MM.1S (cell line): ENCODE results near the gene NFATC3.
A peak's percentile ranks its signal among the peaks of the same experiment; 100 is the strongest.

ENCODE experiments used
- DNase-seq: peaks from one replicate; pipeline ENCODE4 v3.0.0-alpha.2; 2015
- H2AFZ ChIP-seq: fragments of 300-600 bp; sonication (generic); 2 replicates; pipeline ENCODE4 v1.6.0; 2016; ENCODE audit warnings: antibody characterized with exemption, low read length
- H3F3A ChIP-seq: fragments of 300-600 bp; sonication (generic); 2 replicates; pipeline ENCODE4 v1.6.1; 2016; ENCODE audit warnings: mild to moderate bottlenecking, antibody characterized with exemption, low read length, moderate library complexity, mixed read lengths; ENCODE audit not compliant: insufficient read depth
- H3K27ac ChIP-seq: fragments of 300-600 bp; sonication (generic); 2 replicates; pipeline ENCODE4 v1.5.1; 2016; ENCODE audit warnings: mild to moderate bottlenecking, low read length
- H3K27me3 ChIP-seq: fragments of 300-600 bp; sonication (generic); replicated peaks from 2 replicates; pipeline ENCODE4 v1.6.0; 2016; ENCODE audit warnings: low read length; ENCODE audit not compliant: insufficient read depth
- H3K36me3 ChIP-seq: fragments of 300-600 bp; sonication (generic); replicated peaks from 2 replicates; pipeline ENCODE4 v1.6.1; 2016; ENCODE audit warnings: mild to moderate bottlenecking, low read length, mixed read lengths; ENCODE audit not compliant: insufficient read depth
- H3K4me1 ChIP-seq: fragments of 300-600 bp; sonication (generic); 2 replicates; pipeline ENCODE4 v1.6.1; 2016; ENCODE audit warnings: low read length, mixed read lengths
- H3K4me2 ChIP-seq: fragments of 300-600 bp; sonication (generic); 2 replicates; pipeline ENCODE4 v1.6.0; 2016; ENCODE audit warnings: low read depth, low read length
- H3K4me3 ChIP-seq: fragments of 300-600 bp; sonication (generic); 2 replicates; pipeline ENCODE4 v1.5.1; 2016; ENCODE audit warnings: low read length, mixed read lengths
- H3K79me2 ChIP-seq: fragments of 300-600 bp; sonication (generic); 2 replicates; pipeline ENCODE4 v1.6.1; 2016; ENCODE audit warnings: mixed run types, low read length, mixed read lengths
- H3K9ac ChIP-seq: fragments of 300-600 bp; sonication (generic); 2 replicates; pipeline ENCODE4 v1.6.1; 2016; ENCODE audit warnings: low read length, mixed read lengths
- H3K9me2 ChIP-seq: fragments of 300-600 bp; sonication (generic); replicated peaks from 2 replicates; pipeline ENCODE4 v1.6.1; 2016; ENCODE audit warnings: mild to moderate bottlenecking, low read length, mixed read lengths; ENCODE audit not compliant: insufficient read depth
- H3K9me3 ChIP-seq: fragments of 300-600 bp; sonication (generic); replicated peaks from 2 replicates; pipeline ENCODE4 v1.6.1; 2016; ENCODE audit warnings: mild to moderate bottlenecking, low read length, mixed read lengths; ENCODE audit not compliant: insufficient read depth
- H4K20me1 ChIP-seq: fragments of 300-600 bp; sonication (generic); 2 replicates; pipeline ENCODE4 v1.6.1; 2016; ENCODE audit warnings: mild to moderate bottlenecking, low read length, moderate library complexity, mixed read lengths; ENCODE audit not compliant: insufficient read depth
- CTCF ChIP-seq: fragments of 300-600 bp; sonication (generic); IDR thresholded peaks from 2 replicates; pipeline ENCODE4 v1.5.1; 2016; ENCODE audit warnings: antibody characterized with exemption, low read length, mixed read lengths
- EZH2 ChIP-seq: fragments of 300-600 bp; sonication (generic); optimal IDR thresholded peaks from 2 replicates; pipeline ENCODE3; 2017; ENCODE audit warnings: low read depth, mild to moderate bottlenecking, antibody characterized with exemption, low read length, mixed read lengths
- EZH2phosphoT487 ChIP-seq: fragments of 300-600 bp; sonication (generic); IDR thresholded peaks from 2 replicates; pipeline ENCODE4 v1.6.1; 2018; ENCODE audit warnings: antibody characterized with exemption, low read length

The NFATC3 gene

GRCh38 chr16:68085259-68086071 is at the start of gene NFATC3:
Gene NFATC3, plus strand, starts transcription at chr16:68085370. Its CDS starts 312 bp downstream, at chr16:68085682.
- Histone ChIP-seq H3K9ac (peak within 1 kb of the TSS; percentile 88), H2AFZ (peak within 1 kb of the TSS; percentile 100), H3K4me3 (peak within 1 kb of the TSS; percentile 81), H3K27me3 (no peaks in the 10 kb centered on the region), H4K20me1 (peaks cover 3% of the 10 kb centered on the region; the same call in 1 of the 2 replicates), H3K4me1 (peaks cover 26% of the 10 kb centered on the region), H3K9me3 (no peaks in the 10 kb centered on the region), H3K4me2 (peak within 1 kb of the TSS; percentile 99), H3K9me2 (no peaks in the 10 kb centered on the region), H3K36me3 (no peaks in the 10 kb centered on the region), H3K27ac (peak within 1 kb of the TSS; percentile 86; the same call in 1 of the 2 replicates), H3K79me2 (peaks cover 48% of the 10 kb centered on the region), H3F3A (peaks cover 31% of the 10 kb centered on the region)
- TF ChIP-seq EZH2phosphoT487 (no peak), EZH2 (no peak), CTCF (no peak)
- DNase-seq, result peak; percentile 99

- H3K27me3 ChIP-seq, result no peaks in the 10 kb centered on the region
- no peaks in the 10 kb centered on the region for H3K79me2 ChIP-seq
- H3K9me2 ChIP-seq, result no peaks in the 10 kb centered on the region
- no peaks in the 10 kb centered on the region for H3K9me3 ChIP-seq
- TF ChIP-seq EZH2 (no peak), EZH2phosphoT487 (no peak), CTCF (no peak)
- no peak overlapping the region for H3K4me2 ChIP-seq
- no peaks in the 10 kb centered on the region for H3K4me1 ChIP-seq
- H3K9ac ChIP-seq, result no peak overlapping the region
- H3K27ac ChIP-seq, result no peak overlapping the region
- H3K36me3 ChIP-seq, result no peaks in the 10 kb centered on the region
- H4K20me1 ChIP-seq, result no peaks in the 10 kb centered on the region
- no peak for DNase-seq
- H2AFZ ChIP-seq, result no peak overlapping the region
- no peak overlapping the region for H3K4me3 ChIP-seq
- no peaks in the 10 kb centered on the region for H3F3A ChIP-seq
Observed at GRCh38 chr16:68037841-68038597, 47.2 kb upstream of the NFATC3 start.

GRCh38 chr16:68040506-68041288 is 44.5 kb upstream of the NFATC3 start:
- peak; percentile 82 for DNase-seq
- no peak for TF ChIP-seq EZH2phosphoT487
- TF ChIP-seq EZH2, result no peak
- peak; percentile 88 for TF ChIP-seq CTCF
- Histone ChIP-seq H3K27ac (no peak overlapping the region), H3K4me2 (no peak overlapping the region), H3F3A (no peaks in the 10 kb centered on the region), H3K9me3 (no peaks in the 10 kb centered on the region), H3K4me1 (no peaks in the 10 kb centered on the region), H3K79me2 (no peaks in the 10 kb centered on the region), H2AFZ (no peak overlapping the region), H3K9me2 (no peaks in the 10 kb centered on the region), H3K36me3 (no peaks in the 10 kb centered on the region), H3K27me3 (no peaks in the 10 kb centered on the region), H3K4me3 (no peak overlapping the region), H4K20me1 (no peaks in the 10 kb centered on the region), H3K9ac (no peak overlapping the region)
